ENCODE measurements around the gene CAV3. TPM values are rescaled to one million over a fixed set of nuclear protein-coding genes. Genes with fewer than 3 reads are reported as not detected.

Gene CAV3
- total RNA-seq, 1 donor from 2014 or later = not detected

DNA sequence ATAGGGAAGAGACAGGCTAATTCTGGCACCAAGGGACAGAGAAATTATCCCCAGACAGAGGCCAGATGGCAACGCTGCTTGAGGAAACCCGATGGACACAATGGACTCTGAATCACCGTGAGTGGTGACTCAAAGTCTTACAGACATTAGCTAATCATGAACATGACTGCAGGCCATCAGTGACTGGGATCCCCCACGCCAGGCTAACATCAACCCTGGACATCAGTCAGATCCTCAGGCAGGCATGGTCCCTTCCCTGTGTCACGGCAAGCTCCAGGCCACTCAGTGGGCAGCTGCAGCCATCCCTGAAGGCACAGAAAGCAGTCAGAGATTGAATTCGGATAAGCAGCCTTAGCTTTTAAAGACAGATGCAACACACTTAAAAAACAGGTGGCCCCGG, 59.6 kb downstream of the CAV3 start:
- peak in 1 of 2 donors; percentile 34 for DNase-seq (ENCODE audit: low read depth in 2 of 2)

DNA sequence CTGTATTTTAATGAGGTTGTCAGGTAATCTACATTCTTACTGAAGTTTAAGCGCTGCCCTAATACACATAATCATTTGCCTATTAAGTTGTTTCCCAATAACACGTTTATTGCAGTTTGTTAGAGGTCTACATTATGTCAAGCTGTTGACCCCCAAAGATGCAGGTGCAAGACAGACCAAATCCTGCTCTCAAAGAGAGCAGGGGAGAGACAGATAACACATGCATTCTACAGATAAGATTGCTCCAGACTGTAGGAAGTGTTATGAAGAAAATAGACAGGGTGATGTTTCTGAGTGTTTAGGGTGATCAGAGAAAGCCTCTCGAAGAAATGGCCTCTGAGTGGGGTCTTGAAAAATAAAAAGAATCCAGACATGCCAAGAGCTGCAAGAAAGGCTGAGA, 60.6 kb downstream of the CAV3 start:
- DNase-seq (ENCODE audit: low read depth in 2 of 2) = no peak

Other genes starting within 250 kb of the CAV3 start
- gene LMCD1, start 232.0 kb upstream of the CAV3 start, total RNA-seq = 17.3 and 28.8 TPM in 2 replicates
- gene SSUH2, start 89.0 kb upstream of the CAV3 start, total RNA-seq = 0.51 TPM in 1 of 2 replicates, not detected in the other
- 0.13 and 1.3 TPM in 2 replicates for gene OXTR, start 35.8 kb downstream of the CAV3 start, total RNA-seq
- gene RAD18, start 229.7 kb downstream of the CAV3 start, total RNA-seq = 4.4 and 7.6 TPM in 2 replicates